ENCODE data around the gene TNFRSF1B. TPM values are rescaled to one million over a fixed set of nuclear protein-coding genes. Genes with fewer than 3 reads are reported as not detected.

Gene TNFRSF1B
- total and polyA plus RNA-seq, 2 experiments from 2014 or later: 0.91 to 4.1 TPM

GRCh38 chr1:12167493-12168429 lies 970 bp downstream of the TNFRSF1B start (continued):
- TF ChIP-seq, protein P1, sequence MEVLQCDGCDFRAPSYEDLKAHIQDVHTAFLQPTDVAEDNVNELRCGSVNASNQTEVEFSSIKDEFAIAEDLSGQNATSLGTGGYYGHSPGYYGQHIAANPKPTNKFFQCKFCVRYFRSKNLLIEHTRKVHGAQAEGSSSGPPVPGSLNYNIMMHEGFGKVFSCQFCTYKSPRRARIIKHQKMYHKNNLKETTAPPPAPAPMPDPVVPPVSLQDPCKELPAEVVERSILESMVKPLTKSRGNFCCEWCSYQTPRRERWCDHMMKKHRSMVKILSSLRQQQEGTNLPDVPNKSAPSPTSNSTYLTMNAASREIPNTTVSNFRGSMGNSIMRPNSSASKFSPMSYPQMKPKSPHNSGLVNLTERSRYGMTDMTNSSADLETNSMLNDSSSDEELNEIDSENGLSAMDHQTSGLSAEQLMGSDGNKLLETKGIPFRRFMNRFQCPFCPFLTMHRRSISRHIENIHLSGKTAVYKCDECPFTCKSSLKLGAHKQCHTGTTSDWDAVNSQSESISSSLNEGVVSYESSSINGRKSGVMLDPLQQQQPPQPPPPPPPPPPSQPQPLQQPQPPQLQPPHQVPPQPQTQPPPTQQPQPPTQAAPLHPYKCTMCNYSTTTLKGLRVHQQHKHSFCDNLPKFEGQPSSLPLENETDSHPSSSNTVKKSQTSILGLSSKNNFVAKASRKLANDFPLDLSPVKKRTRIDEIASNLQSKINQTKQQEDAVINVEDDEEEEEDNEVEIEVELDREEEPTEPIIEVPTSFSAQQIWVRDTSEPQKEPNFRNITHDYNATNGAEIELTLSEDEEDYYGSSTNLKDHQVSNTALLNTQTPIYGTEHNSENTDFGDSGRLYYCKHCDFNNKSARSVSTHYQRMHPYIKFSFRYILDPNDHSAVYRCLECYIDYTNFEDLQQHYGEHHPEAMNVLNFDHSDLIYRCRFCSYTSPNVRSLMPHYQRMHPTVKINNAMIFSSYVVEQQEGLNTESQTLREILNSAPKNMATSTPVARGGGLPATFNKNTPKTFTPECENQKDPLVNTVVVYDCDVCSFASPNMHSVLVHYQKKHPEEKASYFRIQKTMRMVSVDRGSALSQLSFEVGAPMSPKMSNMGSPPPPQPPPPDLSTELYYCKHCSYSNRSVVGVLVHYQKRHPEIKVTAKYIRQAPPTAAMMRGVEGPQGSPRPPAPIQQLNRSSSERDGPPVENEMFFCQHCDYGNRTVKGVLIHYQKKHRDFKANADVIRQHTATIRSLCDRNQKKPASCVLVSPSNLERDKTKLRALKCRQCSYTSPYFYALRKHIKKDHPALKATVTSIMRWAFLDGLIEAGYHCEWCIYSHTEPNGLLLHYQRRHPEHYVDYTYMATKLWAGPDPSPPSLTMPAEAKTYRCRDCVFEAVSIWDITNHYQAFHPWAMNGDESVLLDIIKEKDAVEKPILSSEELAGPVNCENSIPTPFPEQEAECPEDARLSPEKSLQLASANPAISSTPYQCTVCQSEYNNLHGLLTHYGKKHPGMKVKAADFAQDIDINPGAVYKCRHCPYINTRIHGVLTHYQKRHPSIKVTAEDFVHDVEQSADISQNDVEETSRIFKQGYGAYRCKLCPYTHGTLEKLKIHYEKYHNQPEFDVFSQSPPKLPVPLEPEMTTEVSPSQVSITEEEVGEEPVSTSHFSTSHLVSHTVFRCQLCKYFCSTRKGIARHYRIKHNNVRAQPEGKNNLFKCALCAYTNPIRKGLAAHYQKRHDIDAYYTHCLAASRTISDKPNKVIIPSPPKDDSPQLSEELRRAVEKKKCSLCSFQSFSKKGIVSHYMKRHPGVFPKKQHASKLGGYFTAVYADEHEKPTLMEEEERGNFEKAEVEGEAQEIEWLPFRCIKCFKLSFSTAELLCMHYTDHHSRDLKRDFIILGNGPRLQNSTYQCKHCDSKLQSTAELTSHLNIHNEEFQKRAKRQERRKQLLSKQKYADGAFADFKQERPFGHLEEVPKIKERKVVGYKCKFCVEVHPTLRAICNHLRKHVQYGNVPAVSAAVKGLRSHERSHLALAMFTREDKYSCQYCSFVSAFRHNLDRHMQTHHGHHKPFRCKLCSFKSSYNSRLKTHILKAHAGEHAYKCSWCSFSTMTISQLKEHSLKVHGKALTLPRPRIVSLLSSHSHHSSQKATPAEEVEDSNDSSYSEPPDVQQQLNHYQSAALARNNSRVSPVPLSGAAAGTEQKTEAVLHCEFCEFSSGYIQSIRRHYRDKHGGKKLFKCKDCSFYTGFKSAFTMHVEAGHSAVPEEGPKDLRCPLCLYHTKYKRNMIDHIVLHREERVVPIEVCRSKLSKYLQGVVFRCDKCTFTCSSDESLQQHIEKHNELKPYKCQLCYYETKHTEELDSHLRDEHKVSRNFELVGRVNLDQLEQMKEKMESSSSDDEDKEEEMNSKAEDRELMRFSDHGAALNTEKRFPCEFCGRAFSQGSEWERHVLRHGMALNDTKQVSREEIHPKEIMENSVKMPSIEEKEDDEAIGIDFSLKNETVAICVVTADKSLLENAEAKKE (CRISPR knock-in tag; IDR thresholded peaks at IDR 0.05): no peak

DNA sequence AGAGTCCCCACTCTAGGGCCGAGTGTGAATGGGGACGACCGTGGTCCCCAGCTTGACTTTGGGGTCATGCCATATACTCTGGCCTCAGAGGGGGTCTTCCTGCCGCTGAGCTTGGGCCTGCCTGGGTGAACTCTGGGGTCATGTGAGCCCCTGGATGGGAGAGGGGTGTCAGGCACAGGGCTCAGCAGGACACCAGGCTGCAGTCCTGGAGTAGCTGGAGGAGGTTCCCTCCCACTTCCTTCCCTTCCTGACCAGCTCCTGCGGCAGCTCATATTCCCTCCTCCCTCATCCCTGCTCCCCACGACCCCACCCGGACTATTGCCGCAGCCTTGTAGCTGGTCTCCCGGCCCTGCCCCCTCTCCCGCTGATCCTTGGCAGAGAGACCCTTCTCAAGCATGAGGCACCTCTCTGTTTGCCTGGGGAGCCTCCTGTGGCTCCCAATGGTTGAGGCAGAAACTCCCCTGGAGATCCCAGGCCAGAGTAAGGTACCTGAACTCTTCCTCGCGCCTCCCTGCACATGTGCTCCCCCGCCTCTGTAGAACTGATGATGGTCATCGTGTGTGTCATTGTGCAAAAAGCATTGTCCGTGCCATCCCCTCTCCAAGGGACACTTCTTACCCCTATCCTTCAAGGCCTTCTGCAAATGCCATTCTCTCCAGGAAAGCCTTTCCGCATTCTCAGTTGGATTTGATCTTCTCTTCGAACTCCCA lies 1.8 kb downstream of the TNFRSF1B start:
- H3K27ac Mint-ChIP-seq: no peak overlapping the region
- DNase-seq (ENCODE audit: low spot score) (no peak), ATAC-seq (no peak)
- no peak overlapping the region for H2AFZ ChIP-seq
- no peaks in the 10 kb centered on the region; the same call in 2 of the 3 replicates for H3K36me3 Mint-ChIP-seq (ENCODE audit: low read depth)
- no peaks in the 10 kb centered on the region for H3K79me2 ChIP-seq (replicated peaks; ENCODE audit: insufficient read depth)
- peaks cover 26% of the 10 kb centered on the region for H3K27me3 Mint-ChIP-seq (ENCODE audit: insufficient read depth, low read depth, poor library complexity)
- H3K36me3 ChIP-seq (ENCODE audit: insufficient read depth): no peaks in the 10 kb centered on the region; the same call in 1 of the 2 replicates
- H3F3A ChIP-seq (replicated peaks; ENCODE audit: low read depth): no peaks in the 10 kb centered on the region
- H3K4me3 Mint-ChIP-seq: no peak overlapping the region
- H3K9me2 ChIP-seq (ENCODE audit: insufficient read depth): no peaks in the 10 kb centered on the region
- H3K4me1 Mint-ChIP-seq: peaks cover 12% of the 10 kb centered on the region; the same call in 2 of the 3 replicates
- H3K27ac ChIP-seq (ENCODE audit: low read depth): no peak overlapping the region
- peaks cover 38% of the 10 kb centered on the region for H3K27me3 ChIP-seq (ENCODE audit: insufficient read depth)
- H3K9me3 Mint-ChIP-seq: no peaks in the 10 kb centered on the region
- H3K4me2 ChIP-seq: no peak overlapping the region
- no peaks in the 10 kb centered on the region; the same call in 1 of the 2 replicates for H3K4me1 ChIP-seq (ENCODE audit: insufficient read depth)
- H3K4me3 ChIP-seq: no peak overlapping the region
- H4K20me1 ChIP-seq (replicated peaks; ENCODE audit: insufficient read depth): no peaks in the 10 kb centered on the region
- TF ChIP-seq CTCF (conservative IDR thresholded peaks at IDR 0.05; ENCODE audit: low read depth in 2 of 2) (no peak), REST (IDR thresholded peaks at IDR 0.05; ENCODE audit: unreplicated experiment) (no peak), EZH2phosphoT487 (IDR thresholded peaks at IDR 0.05; ENCODE audit: unreplicated experiment) (no peak), CREB1 (CRISPR knock-in tag; IDR thresholded peaks at IDR 0.05; ENCODE audit: low read depth) (no peak)

All from GM23338 (cell line).